Osteoblast (primary cell): ENCODE measurements around the gene UCP3. TPM values are rescaled to one million over a fixed set of nuclear protein-coding genes. Genes with fewer than 3 reads are reported as not detected.

Source experiments
- DNase-seq: peaks from one replicate; pipeline ENCODE4 v3.0.0; 2011; ENCODE audit warnings: low spot score, mixed read lengths; ENCODE audit not compliant: insufficient read length; ENCODE audit errors: missing footprints
- H2AFZ ChIP-seq: 2 replicates; pipeline ENCODE4 v1.6.0; 2011; ENCODE audit warnings: mild to moderate bottlenecking, low read length
- H3K27ac ChIP-seq: 2 replicates; pipeline ENCODE4 v1.5.1; 2011; ENCODE audit warnings: mild to moderate bottlenecking, low read depth, low read length, moderate library complexity
- H3K27me3 ChIP-seq: 2 replicates; pipeline ENCODE4 v1.6.0; 2012; ENCODE audit warnings: mild to moderate bottlenecking, control low read depth, inconsistent platforms, low read length, moderate library complexity; ENCODE audit not compliant: insufficient read depth
- H3K36me3 ChIP-seq: 2 replicates; pipeline ENCODE4 v1.5.1; 2011; ENCODE audit warnings: mild to moderate bottlenecking, low read length, control low read depth, moderate library complexity; ENCODE audit not compliant: insufficient read depth
- H3K4me1 ChIP-seq: 2 replicates; pipeline ENCODE4 v1.5.1; 2011; ENCODE audit warnings: mild to moderate bottlenecking, low read length, control low read depth, moderate library complexity; ENCODE audit not compliant: insufficient read depth
- H3K4me2 ChIP-seq: 2 replicates; pipeline ENCODE4 v1.6.0; 2011; ENCODE audit warnings: mild to moderate bottlenecking, low read length; ENCODE audit not compliant: insufficient read depth
- H3K4me3 ChIP-seq: fragments of 200-600 bp; sonication (generic); 3 replicates; pipeline ENCODE4 v1.5.1; 2012; ENCODE audit warnings: mild to moderate bottlenecking, low read length, inconsistent platforms; ENCODE audit not compliant: insufficient read depth
- H3K79me2 ChIP-seq: 2 replicates; pipeline ENCODE4 v1.6.0; 2012; ENCODE audit warnings: mild to moderate bottlenecking, low read length, control low read depth, inconsistent platforms; ENCODE audit not compliant: insufficient read depth
- H3K9me3 ChIP-seq: 2 replicates; pipeline ENCODE4 v1.5.1; 2011; ENCODE audit warnings: low read depth, low read length, control low read depth
- H4K20me1 ChIP-seq: 2 replicates; pipeline ENCODE4 v1.6.0; 2012; ENCODE audit warnings: mild to moderate bottlenecking, low read length, control low read depth; ENCODE audit not compliant: insufficient read depth
- CTCF ChIP-seq: IDR thresholded peaks from 2 replicates; pipeline ENCODE4 v1.5.1; 2011; ENCODE audit warnings: mild to moderate bottlenecking, low read depth, low read length, moderate library complexity; ENCODE audit errors: extremely low read depth
- total RNA-seq: library from RNA; depleted of rRNA; stranded (reverse); fragments of >200 nt; gene quantifications from 2 replicates; pipeline ENCODE4 v1.2.3, GENCODE V29; 2012

Gene UCP3
- total RNA-seq, 1 donor: under 0.01 TPM

GRCh38 chr11:73969091-73969490 is 39.8 kb downstream of the UCP3 start:
- H3K4me3 ChIP-seq: no peak overlapping the region
- H3K4me2 ChIP-seq: no peak overlapping the region
- H3K36me3 ChIP-seq: no peaks in the 10 kb centered on the region
- TF ChIP-seq CTCF: no peak
- H3K27ac ChIP-seq: no peak overlapping the region
- no peak for DNase-seq
- no peak overlapping the region for H2AFZ ChIP-seq
- H3K27me3 ChIP-seq: peaks cover 3% of the 10 kb centered on the region
- no peaks in the 10 kb centered on the region for H4K20me1 ChIP-seq
- no peaks in the 10 kb centered on the region for H3K9me3 ChIP-seq
- H3K79me2 ChIP-seq: no peaks in the 10 kb centered on the region
- peaks cover 7% of the 10 kb centered on the region for H3K4me1 ChIP-seq

GRCh38 chr11:73968356-73968966 is 40.4 kb downstream of the UCP3 start:
- DNase-seq: no peak
- no peak overlapping the region for H2AFZ ChIP-seq
- peaks cover 8% of the 10 kb centered on the region for H3K4me1 ChIP-seq
- H3K79me2 ChIP-seq: no peaks in the 10 kb centered on the region
- no peak overlapping the region for H3K27ac ChIP-seq
- peaks cover 3% of the 10 kb centered on the region for H3K27me3 ChIP-seq
- TF ChIP-seq CTCF: no peak
- no peaks in the 10 kb centered on the region for H3K36me3 ChIP-seq
- no peaks in the 10 kb centered on the region for H4K20me1 ChIP-seq
- no peak overlapping the region for H3K4me2 ChIP-seq
- no peaks in the 10 kb centered on the region for H3K9me3 ChIP-seq
- no peak overlapping the region for H3K4me3 ChIP-seq

- Histone ChIP-seq H3K79me2 (no peaks in the 10 kb centered on the region), H3K4me3 (no peak overlapping the region), H3K36me3 (no peaks in the 10 kb centered on the region), H3K9me3 (no peaks in the 10 kb centered on the region), H3K4me2 (no peak overlapping the region), H3K27ac (no peak overlapping the region), H4K20me1 (no peaks in the 10 kb centered on the region), H2AFZ (no peak overlapping the region), H3K4me1 (peaks cover 14% of the 10 kb centered on the region), H3K27me3 (peaks cover 3% of the 10 kb centered on the region)
- no peak for DNase-seq
- TF ChIP-seq CTCF: no peak
Measured at GRCh38 chr11:73965764-73966121, 43.1 kb downstream of the UCP3 start.

- Histone ChIP-seq H3K4me2 (peak overlapping the region; percentile 69), H3K27ac (no peak overlapping the region), H3K4me3 (no peak overlapping the region), H3K9me3 (no peaks in the 10 kb centered on the region), H2AFZ (peak overlapping the region; percentile 24), H3K36me3 (no peaks in the 10 kb centered on the region), H3K27me3 (peaks cover 3% of the 10 kb centered on the region), H3K79me2 (no peaks in the 10 kb centered on the region), H4K20me1 (no peaks in the 10 kb centered on the region), H3K4me1 (peaks cover 14% of the 10 kb centered on the region)
- no peak for DNase-seq
- TF ChIP-seq CTCF: no peak
Measured at GRCh38 chr11:73965076-73965763, 43.7 kb downstream of the UCP3 start.
